ENCODE results near the gene NAB2.

- TF ChIP-seq CTCF (IDR thresholded peaks at IDR 0.05; ENCODE audit: low read length): peak; percentile 66
- TF ChIP-seq EZH2 (IDR thresholded peaks at IDR 0.05; ENCODE audit: borderline replicate concordance, low read length): no peak
Measured at GRCh38 chr12:57093415-57094207, 4.7 kb downstream of the NAB2 start.
